Activated T-cell treated with anti-CD3 and anti-CD28 coated beads for 1 hour (primary cell): ENCODE measurements around the gene CDH20.

Experiments
- DNase-seq: peaks from one replicate; pipeline ENCODE4 v3.0.0-alpha.2; 2020; ENCODE audit warnings: low read depth

CDH20 gene

DNA sequence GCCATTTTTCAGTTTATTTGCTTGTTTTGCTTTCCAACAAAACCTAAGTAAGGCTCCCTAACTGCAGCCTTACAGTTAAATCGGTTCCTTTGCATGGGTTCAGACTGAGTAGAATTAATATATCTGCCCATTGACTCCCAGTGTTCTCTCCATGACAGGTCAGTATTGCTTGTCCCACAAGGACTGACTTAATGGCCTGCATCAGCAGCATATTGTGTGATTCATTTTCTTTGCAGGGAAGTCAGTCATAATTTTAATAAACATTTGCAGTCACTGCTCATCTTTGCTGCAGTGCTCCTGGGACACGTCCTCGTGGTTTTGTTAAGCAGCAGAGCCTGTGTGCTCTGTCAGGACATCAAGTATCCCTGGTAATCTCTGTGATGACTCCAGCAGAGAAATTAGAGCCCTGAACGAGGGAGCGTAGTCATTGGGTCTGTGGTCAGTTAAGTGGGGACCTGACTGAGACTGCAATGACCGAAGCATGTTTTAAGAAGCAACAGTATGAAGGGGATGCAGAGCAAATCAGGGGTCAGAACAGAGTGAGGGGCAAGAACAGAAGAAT, 93.3 kb downstream of the CDH20 start:
- DNase-seq = no peak

DNA sequence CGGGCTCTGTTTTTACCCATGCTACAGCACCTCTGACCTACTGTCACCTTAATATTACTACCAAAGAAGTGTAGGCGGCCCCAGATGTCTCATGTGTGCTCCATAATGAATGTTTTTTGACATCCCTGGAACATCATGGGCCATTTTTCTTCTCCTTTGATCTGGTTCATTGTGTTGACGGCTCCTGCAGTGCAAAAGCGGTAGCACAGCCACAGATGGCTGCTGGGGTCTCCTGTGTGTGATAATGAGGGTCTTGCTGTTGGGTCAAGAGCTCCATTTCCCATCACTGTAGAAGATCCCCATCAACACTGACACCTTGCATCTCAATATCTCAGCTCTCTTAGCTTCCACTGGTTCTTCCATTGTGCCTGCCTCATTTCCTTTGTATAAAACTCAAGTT, 95.0 kb downstream of the CDH20 start:
- no peak for DNase-seq

DNA sequence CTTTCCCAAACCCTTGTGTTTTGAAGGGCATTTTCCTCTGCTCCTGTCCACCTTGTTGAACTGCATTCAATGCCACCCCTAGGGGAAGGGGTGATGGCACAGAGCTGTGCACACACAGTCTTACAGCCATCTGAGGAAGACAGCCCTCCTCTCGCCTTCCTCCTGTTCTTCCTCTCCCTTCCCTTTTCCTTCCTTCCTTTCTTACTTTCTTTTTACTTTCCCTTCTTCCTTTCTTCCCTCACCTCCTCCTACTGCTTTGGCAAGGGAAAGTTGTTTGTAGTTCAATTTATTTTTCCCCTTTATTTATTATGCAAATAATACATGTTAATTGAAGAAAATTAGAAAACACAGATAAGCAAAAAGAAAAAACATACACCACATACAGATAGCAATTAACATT, 99.4 kb downstream of the CDH20 start:
- DNase-seq = no peak

DNA sequence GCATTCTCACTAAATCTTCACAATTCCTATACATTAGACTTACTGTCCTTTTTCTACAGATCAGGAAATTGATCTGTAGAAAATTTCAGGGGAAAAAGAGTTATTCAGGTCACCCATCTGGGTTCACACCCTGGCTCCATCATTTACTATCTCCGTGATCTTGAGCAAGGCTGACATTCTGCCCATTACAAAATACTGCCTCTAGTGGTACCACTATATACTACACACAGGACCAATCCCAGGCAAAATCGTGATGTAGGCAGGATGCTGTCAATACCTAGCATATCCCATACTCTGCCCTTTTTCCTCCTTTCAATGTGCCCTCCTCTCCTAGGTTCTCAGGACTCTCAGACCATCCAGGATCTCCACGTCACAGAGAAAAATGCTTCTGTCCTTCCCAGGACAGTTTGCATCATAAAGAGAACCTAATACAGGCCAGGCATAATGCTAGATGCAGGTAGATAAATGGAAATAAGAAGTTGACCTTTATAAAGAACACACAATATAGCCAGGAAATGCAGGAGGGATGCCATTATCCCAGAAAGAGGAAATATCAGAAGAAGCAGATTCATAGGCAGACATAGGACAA, 101.9 kb downstream of the CDH20 start:
- no peak for DNase-seq

DNA sequence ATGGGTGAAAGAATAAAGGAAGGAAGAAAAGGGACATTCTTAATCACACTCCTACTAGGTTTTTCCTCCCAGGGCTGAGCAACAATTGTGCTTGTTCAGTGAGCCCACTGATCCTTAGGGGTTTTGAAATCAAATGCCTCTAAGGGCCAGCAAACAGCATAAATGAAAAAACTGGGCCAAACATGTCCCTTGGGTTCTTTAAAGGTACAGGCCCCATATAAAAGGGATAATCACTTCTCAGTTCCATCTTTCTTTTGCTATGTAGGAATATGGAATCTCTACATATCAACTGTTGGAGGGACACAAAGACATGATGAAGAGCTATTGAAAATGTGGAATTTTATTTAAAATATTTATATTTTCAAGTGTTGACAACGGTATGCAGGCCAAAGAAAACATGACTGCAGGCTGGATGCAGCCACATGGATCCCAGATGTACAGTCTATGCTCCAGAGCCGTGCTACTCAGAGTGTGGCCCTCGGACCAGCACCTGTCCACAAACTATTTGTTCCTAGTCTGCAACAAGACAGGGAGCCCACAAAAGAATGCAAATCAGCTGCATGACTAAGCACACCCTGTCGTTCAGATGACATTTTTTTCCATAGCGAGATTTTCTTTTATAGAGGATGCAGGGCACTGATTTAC, 110.0 kb downstream of the CDH20 start:
- DNase-seq = no peak

DNA sequence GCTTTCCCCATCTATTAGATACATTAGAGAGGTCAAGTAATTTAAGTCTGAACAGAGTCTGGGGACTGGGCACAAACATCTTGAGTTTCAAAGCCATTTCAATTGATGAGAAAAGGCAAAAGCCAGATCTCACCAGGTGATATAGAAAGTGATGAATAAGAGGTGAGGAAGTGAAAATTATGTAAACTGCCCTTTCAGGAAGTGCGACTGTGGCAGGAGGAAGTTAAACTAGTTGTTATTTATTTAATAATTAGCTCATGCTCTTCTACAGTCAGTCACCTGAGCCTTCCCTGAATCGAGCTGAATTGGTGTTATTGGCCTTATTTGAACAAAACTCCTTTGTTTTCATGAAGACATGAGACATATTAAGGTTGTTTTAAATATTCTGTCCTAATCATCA, 115.1 kb downstream of the CDH20 start:
- no peak for DNase-seq

DNA sequence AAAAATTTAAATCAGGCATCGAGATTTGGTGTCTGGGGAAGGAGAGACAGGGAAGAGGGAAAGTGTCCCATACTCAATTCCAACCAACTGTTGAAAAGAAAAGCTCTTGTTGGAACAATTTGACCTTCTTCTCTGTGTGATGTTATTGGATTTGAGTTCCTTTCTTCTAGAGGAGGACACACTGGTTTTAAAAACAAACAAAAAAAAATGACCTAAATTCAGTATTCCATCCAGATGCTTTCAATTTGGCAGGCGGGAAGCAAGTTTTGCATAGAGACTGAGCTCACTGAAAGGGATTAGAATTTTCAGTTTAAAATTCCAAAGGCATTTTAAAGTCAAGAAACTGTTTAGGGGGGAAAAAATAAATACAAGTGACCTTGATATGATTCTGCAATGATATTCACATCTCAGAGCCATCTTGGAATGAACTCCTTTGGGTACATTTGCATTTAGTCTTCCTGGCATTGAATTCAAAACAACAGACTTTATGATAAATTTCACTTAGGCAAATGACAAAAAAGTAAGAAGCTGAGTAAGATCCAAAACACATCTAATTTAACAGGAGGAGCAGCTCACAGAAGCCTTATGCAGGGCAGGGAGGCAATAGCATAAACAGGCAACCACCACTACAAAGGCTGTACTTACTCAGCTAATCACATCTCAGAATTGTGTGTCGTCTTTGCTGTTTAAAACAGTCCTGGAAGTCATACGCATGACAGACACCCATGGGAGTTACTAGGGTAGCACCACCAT, 126.8 kb downstream of the CDH20 start:
- DNase-seq = no peak

DNA sequence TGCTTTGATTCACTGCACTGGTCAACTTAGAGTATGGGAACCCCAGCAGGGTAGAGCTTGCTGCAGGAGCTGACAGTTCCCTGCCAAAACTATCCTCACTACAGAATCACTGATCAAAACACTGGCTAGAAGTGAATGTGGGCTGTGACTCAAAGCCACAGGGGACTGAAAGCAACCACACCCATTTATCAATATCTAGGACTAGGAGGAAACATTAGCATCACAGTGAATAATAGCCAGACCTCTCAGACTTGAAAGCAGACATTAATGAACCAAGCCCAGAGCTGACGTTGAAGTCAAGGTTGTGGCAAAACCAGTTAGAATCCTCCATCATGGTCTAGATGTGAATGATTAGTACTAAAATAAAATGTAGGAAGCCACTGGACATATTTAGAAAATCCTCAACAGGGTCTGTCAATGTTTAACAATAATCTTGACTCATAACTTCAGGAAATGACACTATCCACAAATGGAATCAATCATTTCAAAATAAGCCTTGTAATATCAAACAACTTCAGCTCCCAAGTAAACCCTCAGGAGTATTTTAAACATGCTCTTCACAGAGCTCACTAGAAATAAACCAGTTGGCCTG, 131.4 kb downstream of the CDH20 start:
- DNase-seq = no peak

DNA sequence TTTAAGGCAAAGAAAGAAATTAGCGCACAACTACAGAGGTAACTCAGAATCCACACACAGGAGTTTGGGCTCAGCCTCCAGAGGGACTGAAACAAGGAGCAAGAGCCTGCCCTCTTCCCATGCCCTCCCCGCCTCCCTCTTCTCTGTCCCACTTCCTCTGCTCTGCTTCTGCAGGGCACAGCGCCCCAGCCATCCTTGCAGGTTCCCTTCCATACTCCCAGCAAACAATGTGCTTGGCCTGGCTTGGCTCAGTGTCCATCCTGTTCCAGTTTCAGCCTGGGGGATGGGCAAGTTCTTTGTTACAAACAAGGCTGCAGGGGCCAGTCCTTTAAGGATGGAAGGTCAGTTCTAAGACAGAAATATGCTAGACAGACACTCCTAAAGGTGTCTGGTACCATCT, 133.5 kb downstream of the CDH20 start:
- no peak for DNase-seq

DNA sequence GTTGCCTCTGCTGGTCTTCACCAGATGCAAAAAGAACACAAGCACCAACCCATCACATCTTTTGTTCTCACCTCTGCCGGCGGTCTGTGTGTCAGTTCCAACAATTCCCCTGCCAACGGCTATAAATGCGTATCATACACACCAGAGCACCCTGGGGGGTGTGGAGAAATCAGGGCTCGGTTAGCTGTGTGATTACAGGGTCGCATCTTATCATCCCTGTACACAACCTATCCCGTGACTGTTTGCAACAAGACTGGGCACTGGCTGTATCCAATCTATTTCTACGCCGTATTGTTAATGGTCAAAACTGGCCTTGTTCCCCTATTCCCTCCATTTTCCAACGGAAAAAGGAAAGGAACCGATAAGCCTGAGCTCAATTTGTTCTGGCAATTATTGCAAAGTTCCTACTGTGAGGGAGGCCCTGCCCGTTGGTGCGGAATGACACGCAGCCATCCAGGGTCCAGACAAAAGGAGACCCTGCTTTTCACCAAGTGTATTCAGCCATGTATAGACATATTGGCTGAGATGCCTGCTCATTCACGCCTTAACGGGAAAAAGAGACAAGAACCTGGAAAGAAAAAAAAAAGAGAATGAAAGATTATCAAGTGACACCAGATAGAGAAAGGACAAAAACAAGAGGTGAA, 136.9 kb downstream of the CDH20 start:
- no peak for DNase-seq

DNA sequence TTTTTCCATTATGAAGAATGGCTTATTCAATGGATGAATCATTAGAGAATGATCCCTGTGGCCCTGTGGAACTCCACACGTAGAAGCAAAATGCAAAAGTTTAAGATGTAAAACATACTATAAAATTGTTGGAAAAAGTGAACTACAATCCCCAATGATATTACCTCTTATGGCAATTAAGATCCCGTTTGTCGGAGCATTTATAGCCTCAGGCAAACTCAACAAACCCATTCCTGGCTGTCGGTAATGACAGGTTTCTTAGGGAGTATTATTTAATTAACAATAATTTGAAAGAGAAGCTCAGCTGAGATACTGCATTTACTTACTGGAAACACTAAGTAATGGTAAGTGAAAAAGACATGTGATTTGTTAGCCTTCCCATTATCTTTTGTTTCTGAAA, 138.3 kb downstream of the CDH20 start:
- DNase-seq = no peak

DNA sequence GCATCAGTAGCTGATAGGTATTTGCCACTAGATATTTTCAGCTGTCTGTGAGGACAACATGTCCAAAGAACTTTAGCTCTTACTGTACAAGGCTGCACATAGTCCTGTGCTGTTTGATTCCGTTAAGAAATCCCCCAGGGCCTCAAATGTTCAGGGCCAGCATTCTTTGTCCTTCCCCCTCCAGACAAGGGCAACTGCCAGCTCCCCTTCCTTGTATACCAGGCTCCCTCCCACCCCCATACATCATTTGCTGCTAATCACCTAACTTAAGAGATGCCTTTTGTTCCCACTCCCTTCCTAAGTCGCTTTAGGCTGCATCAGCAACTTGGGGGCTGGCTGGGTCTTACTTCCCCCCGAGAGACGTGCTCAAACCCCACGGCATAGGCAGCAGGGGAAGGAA, 138.7 kb downstream of the CDH20 start:
- no peak for DNase-seq

DNA sequence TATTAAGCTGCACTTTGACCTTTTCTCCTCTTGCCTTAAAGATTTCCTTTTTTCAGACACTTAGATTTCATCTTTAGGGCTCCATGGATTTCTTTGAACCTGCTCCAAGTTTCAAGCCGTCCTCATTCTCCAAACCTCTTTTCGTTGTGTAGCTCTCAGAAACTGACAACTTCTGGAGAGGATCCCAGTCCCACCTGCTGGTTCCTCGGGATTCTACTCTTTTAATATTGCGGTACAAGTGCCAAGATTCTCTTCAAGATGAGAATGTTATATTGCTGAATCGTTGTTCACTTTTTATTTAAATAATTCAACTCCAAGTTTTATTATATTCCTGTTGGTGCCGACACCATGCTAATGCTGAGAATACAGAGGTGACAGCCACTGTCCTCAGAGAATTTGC, 141.1 kb downstream of the CDH20 start:
- DNase-seq = no peak

DNA sequence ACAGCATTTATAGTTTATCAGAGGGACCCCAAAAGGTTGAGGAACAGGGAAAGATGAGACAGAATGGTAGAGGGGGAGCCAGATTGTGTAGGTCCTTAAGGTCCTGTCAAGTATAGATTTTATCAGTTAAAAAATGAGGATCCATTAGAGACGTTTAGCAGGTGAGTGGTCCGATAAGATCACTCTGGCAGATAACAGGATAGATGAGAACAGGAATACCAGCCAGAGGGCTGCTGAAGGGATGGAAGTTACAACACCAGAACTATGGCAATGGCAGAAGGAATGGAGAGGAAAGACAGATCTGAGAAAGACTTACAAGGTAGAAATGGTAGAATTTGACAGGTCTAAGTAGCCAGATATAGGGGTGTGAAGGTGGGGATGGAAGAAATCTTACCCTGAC, 141.7 kb downstream of the CDH20 start:
- DNase-seq = no peak

DNA sequence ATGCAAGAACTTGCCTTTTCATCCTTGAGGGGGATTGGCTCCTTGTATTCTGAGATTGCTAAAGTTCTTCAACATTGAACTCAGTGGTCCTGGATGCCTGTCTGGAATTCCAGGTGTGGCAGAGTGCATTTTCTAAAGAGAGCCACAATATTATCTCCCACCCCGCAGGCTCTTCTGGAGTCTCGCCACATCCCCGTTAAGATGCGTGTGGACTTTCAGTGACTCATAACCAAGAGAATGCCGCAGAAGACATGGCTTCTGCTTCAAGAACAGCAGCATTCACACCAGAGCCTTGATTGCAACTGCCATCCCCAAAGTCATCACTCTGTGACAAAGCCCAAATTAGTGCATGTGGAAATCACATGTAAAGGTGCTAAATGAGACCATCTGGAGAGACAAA, 142.7 kb downstream of the CDH20 start:
- DNase-seq = no peak

DNA sequence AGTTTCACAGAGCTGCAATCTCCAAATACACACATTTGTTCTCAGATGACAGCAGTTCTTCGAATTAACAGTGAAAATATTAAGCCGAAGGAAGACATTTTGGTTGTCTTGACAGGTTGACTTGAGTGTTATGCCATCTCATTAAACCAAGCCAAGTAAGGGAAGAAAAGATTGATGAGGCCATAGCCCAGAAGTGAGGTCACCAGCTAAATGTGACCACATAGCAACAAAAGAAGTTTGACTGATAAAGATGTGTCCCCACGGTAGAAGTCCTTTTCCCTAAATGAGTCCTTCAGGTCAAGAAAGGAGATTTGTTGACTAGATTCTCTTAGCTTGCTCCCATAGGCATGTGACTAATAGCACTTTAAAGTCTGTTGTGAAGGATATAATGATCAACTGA, 156.1 kb downstream of the CDH20 start:
- DNase-seq = no peak

DNA sequence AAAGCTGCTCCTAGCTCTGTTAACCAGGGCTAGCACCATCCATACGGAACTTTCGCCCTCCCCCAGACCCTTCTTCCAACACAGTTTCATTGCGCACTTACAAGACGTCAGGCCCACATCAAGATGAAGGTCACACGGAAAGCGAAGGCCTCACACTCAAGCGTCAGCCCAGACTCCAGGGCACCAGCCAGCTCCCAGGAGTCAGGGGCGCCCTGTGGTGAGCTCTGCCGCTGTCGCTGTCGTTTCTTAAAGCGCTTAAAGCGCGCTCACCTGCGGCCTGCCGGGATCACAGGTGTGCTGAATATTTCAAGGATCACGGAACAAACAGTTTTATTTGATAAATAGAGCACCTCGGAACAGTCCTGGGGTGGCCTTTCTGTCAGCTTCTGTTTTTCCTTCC, 163.1 kb downstream of the CDH20 start:
- no peak for DNase-seq

DNA sequence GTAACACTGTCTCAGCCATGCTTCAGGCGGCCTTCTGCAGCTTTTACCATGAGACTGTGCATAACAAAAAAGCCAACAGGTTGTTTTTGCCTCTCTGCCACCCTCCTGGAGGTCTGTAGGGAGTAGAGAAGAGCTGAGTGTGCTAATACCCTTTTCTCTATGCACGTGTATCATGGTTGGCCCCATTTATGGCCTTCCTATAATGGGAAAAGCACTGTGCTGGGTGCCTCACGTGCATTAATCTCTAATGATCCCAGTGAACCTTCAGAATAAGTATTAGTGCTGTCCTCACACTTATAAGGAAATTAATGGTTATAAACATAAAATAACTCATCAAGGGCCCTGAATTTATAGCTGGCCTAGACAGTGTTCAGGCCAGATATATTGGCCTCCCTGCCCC, 164.2 kb downstream of the CDH20 start:
- no peak for DNase-seq

DNA sequence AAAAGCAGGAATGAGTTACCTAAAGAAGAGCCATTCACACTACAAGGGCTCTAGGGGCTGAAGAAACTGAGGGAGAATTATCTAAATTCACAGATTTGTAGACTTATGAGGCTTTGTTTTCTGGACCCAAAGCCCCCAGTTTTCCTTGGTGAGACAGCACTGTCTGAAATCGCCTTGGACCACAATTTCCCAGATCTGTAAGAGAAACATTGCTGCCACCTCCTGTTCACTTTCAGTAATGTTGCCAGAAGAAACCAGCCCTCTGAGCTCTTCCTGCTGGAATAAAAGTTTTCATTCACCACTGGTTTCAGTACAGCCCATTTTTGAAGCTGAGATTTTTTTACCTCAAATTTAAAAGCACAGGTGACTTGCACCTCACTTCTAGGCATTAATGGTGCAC, 169.2 kb downstream of the CDH20 start:
- no peak for DNase-seq

DNA sequence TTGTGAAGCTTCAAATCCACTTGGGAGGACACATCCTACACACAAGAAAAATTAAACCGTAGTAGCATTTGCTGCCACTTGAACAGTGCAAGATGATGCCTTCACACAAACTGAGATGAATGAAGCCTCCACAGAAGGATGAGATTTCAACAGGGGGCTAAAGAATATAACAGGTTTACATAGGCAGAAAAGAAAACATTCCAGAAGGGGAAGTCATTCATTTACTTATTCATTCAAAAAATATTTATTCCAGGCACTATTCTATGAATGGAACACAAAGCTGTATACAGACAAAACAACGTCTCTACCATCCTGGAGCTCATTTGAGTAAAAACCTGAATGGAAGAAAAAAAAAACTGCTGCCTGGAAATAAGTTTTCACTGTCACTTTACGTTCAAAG, 170.5 kb downstream of the CDH20 start:
- DNase-seq = no peak

DNA sequence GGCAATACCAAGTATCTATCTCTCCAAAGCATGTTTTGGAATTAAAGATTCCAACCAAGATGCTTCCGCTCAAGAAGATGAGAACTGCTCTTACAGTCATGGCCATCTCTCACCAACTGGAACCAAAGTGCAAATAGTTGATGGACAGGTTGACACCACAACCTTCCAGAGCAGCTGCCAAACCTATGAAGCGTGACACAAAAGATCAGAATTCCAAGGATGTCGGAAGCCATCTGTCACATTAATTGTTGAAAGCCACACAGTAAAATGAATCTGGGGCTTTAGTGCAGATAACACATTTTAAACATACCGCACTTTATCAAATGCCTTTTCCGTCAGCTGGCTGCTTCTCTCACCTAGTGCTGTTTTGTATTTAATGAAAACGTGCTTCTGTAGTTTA, 195.7 kb downstream of the CDH20 start:
- DNase-seq = no peak

DNA sequence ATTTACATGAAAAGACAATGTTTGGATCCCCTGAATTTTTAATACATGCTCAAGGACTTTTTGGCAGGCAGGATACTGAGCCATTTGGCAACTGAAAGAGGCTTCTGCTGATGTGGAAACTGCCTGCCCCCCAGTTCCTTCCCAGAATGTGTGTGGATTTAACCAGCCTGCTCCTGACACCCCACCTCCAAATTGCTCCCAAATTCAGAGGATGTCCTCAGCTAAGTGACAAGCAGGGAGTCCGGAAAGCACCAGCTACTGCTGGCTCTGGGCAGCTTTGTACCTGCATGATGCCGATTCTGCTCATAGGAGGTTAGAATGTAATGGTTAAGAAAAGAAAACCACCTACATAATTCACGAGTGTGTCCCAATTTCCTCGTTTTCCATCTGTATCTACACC, 197.5 kb downstream of the CDH20 start:
- DNase-seq = no peak

DNA sequence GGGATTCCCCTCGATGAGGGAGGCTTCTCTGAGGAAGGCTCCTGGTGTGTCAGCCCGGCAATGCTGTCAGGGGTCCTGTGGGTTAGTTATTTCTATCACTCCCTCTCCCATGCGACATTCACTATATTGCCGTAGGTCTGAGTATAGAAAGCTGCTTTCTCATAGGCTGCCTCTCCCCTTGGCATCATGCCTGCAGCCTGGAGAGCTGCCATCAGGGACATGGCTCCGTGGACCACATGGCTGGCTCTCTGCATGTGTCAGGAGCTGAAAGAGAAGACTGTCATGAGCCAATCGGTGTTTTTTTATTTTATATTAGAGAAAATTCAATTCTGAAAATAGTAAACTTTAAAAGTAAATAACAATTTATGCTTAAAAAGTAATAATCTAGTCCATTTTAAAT, 198.0 kb downstream of the CDH20 start:
- DNase-seq = no peak
